Stimulated activated CD8-positive, alpha-beta memory T cell treated with anti-CD3 and anti-CD28 coated beads, Interleukin-15, amount 100 ng/mL, for 48 hours (primary cell): Measurements from ENCODE around the gene HS2ST1.
"Not testable (repeated sequence)": the region's sequence is repeated elsewhere in the genome, so short reads cannot be mapped to it uniquely, and the experiment has no call there.

Experiments used
- DNase-seq, 2 donors: peaks; one replicate each; pipeline ENCODE4 v3.0.0-alpha.2; 2020; ENCODE audit warnings: low read depth in 2 of 2

Gene HS2ST1

DNA sequence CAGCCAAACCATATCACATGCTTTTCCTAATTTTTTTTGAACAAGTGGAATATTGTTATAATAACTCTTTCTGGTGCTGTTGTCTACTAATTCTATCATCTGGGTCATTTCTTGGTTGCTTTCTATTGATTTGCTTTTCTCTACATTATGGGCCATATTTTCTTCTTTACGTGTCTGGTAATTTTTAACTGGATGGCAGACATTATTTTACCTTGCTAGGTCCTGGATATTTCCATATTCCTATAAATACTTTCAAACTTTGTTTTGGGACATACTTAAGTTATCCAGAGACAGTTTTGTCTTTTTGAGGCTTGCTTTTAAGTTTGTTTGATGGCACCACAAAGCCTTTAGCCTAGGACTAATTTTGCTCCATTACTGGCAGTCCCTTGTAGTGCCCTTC, 11.3 kb downstream of the HS2ST1 start:
- DNase-seq: no peak

- DNase-seq: no peak
These were observed 12.4 kb downstream of the HS2ST1 start for GRCh38 chr1:86926883-86927282.

- no peak for DNase-seq
These were observed 14.4 kb downstream of the HS2ST1 start for GRCh38 chr1:86928819-86929218.

GRCh38 chr1:86933051-86933450, 18.6 kb downstream of the HS2ST1 start:
- no peak for DNase-seq

- no peak for DNase-seq
These were observed 19.3 kb downstream of the HS2ST1 start for GRCh38 chr1:86933562-86934377.

- no peak for DNase-seq
These were observed 24.0 kb downstream of the HS2ST1 start for GRCh38 chr1:86938450-86938849.

GRCh38 chr1:86938855-86939254, 24.4 kb downstream of the HS2ST1 start:
- DNase-seq: no peak

DNA sequence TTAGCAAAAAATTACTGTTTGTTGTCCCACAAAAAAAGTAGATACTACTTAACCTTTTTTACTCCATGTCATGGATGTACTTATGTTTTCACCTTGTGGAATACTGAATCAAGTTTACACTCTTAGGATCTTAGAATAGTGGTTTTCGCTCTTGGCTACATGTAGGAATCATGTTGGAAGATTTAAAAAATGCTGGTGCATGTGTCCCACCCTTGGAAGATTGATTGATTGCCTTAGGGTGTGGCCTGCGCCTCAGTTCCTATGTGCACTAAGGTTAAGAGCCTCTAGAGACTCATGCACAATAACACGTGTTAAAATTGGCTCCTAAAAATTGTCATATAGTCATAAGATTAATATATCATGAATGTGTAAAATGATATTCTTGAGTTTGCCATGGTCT, 25.0 kb downstream of the HS2ST1 start:
- no peak for DNase-seq

- DNase-seq: no peak
These were observed 26.2 kb downstream of the HS2ST1 start for GRCh38 chr1:86940599-86940998.

- no peak for DNase-seq
These were observed 27.6 kb downstream of the HS2ST1 start for GRCh38 chr1:86942042-86942441.

- DNase-seq: no peak
These were observed 28.3 kb downstream of the HS2ST1 start for GRCh38 chr1:86942743-86943142.

DNA sequence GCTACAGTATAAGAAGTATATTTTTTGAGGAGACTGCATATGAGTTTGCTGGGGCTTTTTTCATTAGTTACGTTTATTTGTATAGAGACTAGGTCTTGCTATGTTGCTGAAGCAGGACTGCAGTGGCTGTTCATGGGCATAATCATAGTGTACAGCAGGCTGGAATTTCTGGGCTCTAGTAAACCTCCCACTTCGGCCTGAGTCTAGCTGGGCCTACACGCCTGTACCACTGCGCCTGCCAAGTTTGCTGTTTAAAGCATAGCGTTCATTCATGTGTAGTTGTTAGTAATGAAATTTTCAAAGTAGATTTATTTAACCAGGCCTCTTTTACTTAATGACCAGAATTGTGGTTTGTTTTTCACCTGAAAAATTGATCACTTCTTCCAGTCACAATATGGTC, 33.8 kb downstream of the HS2ST1 start:
- DNase-seq: no peak

DNA sequence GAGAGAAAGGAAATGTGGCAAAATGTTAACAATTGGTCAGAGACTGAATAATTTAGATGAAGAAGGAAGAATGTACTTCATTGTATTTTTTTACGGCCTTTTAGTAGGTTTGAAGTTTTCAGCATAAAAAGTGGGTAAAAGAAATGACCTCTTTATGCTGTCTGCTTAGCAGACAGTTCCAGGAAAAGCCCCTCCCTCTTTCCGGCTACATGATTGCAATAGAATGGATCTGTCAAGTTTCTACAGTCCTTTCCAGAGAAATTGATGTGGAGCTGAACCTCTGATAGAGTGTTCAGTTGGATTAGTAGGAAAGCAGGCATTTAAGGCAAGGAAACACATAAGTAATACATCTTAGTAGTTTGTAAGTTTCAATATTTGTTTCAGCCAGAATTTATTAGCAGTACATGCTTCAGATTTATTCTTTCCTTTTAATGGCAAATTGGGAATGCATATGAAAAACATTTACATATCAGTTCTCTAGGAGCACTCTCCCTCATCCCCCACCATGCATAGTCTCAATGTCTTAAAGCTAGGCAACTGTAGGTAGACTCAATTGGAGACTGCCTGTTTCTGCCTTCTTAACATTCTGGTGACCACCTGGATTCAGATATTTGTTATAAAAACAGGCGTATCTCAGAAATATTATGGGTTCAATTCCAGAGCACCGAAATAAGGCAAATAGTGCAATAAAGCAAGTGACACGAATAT, 36.4 kb downstream of the HS2ST1 start:
- DNase-seq: no peak

DNA sequence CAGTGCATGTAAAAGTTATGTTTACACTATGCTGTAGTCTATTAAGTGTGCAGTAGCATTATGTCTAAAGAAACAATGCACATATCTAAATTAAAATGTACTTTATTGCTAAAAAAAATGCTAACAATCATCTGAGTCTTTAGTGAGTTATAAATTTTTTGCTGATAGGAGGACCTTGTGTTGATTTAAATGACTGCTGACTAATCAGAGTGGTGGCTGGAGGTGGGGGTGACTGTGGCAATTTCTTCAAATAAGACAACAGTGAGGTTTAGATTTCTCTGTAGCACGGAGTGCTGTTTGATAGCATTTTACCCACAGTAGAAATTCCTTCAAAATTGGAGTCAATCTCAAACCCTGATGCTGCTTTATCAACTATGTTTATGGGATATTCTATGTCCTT, 37.0 kb downstream of the HS2ST1 start:
- DNase-seq: no peak

DNA sequence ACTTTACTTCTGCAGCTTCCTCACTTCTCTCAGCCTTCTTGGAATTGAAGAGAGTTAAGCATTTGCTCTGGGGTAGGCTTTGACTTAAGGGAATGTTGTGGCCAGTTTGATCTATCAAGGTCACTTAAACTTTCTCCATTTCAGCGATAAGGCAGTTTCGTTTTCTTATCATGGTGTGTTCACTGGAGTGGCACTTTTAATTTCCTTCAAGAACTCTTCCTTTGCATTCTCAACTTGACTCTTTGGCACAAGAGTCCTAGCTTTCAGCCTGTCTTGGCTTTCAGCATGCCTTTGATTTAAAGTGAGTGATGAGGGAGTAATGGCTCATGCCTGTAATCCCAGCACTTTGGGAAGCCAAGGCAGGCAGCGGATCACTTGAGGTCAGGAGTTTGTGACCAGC, 38.7 kb downstream of the HS2ST1 start:
- DNase-seq: no peak

DNA sequence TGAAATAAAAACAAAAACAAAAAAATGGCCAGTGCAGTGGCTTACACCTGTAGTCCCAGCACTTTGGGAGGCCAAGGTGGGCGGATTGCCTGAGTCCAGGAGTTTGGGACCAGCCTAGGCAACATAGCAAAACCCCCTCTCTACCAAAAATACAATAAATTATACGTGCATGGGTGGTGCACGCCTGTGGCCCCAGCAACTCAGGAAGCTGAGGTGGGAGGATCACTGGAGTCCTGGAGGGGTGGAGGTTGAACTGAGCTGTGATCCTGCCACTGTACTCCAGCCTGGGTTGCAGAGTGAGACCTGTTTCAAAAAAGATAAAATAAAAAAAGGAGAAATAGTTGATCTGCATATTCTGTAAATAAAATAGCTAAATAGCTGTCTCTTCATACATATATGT, 41.2 kb downstream of the HS2ST1 start:
- DNase-seq: no peak

DNA sequence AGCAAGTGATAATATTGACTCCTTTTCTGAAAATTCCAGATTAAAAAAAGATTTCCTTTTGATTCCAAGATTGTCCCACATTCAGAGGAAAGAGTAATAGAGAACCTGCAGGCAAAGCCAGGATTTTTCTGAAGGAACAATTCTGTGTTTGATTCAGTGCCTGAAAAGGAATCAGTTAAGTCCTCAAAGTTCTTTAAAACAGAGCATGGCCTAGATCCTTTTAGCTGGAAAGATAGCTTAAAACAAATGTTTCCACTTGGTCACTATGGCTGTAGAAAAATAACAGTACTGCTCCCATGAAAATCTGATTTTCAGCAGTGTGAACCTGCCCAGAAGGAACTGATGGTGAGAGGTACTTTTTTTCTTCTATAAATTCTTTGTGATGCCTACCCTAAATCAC, 41.8 kb downstream of the HS2ST1 start:
- no peak for DNase-seq

DNA sequence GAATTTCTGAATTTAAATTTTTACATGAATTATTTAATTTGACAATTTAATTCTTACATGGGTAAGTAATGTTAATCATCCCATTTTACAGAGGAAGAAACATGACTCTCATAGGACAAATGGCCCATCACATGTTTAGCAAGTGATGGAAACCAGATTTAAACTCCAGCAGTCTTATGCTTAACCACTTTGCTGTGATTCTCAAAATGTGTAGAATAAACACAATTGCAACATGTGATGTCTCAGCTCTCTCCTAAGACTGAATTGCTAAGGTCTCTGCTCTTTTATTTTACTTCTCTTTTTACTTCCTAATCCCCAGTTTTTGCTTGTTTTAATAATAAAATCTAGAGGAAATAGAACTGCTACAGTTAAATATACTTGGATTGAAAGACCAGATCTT, 42.8 kb downstream of the HS2ST1 start:
- no peak for DNase-seq

- DNase-seq: no peak
These were observed 46.1 kb downstream of the HS2ST1 start for GRCh38 chr1:86960548-86960947.

GRCh38 chr1:86963841-86964240, 49.4 kb downstream of the HS2ST1 start:
- not testable (repeated sequence) for DNase-seq

GRCh38 chr1:86965012-86965826, 50.8 kb downstream of the HS2ST1 start:
- no peak for DNase-seq

- DNase-seq: no peak
These were observed 51.4 kb downstream of the HS2ST1 start for GRCh38 chr1:86965827-86966182.

DNA sequence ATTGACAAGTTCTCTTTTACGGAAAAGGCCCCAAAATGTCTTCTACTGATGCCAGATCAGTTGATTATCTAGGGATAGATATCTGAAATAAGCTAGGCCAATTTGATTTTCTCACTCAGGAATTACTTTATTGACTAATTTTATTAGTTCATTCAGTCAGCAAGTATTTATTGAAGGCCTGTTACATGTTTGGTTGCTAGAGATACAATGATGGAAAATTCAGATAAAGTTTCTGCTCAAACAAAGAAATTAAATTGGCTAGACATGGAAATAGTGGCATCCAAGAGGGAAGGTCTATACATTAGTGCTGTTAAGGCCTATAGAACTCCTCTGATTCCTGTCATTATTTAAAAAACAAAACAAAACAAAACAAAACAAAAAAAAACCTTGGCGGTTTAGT, 56.5 kb downstream of the HS2ST1 start:
- no peak for DNase-seq
